SK-N-SH treated with all-trans-retinoic acid at 6 μM for 48 hours (cell line): ENCODE measurements around the gene NUP88.

Experiments
- ATAC-seq: fragments of 200-7000 bp; cut with Tn5 transposase; 3 replicates; pipeline ENCODE4 v1.9.1; 2020; ENCODE audit warnings: mild to moderate bottlenecking, moderate library complexity
- ARNTL ChIP-seq: fragments of 450-650 bp; formaldehyde crosslinking; IDR thresholded peaks from 2 replicates; pipeline ENCODE4 v1.5.0; 2020; ENCODE audit warnings: low read depth, mild to moderate bottlenecking, moderate library complexity, borderline replicate concordance
- BACH2 ChIP-seq: fragments of 250-450 bp; sonication (Bioruptor Pico); IDR thresholded peaks from 2 replicates; pipeline ENCODE4 v1.9.0; 2021; ENCODE audit warnings: mild to moderate bottlenecking, borderline replicate concordance
- CSDC2 ChIP-seq: fragments of 250-450 bp; sonication (Bioruptor Pico); IDR thresholded peaks from 2 replicates; pipeline ENCODE4 v1.5.0; 2020; ENCODE audit warnings: mild to moderate bottlenecking, moderate library complexity
- ESRRG ChIP-seq: fragments of 250-450 bp; sonication (Bioruptor Pico); IDR thresholded peaks from 2 replicates; pipeline ENCODE4 v1.6.1; 2021; ENCODE audit warnings: mild to moderate bottlenecking
- GLIS3 ChIP-seq: fragments of 250-450 bp; sonication (Bioruptor Pico); IDR thresholded peaks from 2 replicates; pipeline ENCODE4 v1.5.0; 2020; ENCODE audit warnings: mild to moderate bottlenecking, moderate library complexity
- ISL1 ChIP-seq: fragments of 250-450 bp; sonication (Bioruptor Pico); IDR thresholded peaks from 2 replicates; pipeline ENCODE4 v2.1.2; 2022; ENCODE audit warnings: mild to moderate bottlenecking, moderate library complexity
- OSR1 ChIP-seq: fragments of 250-450 bp; sonication (Bioruptor Pico); IDR thresholded peaks from 2 replicates; pipeline ENCODE4 v1.8.0; 2022; ENCODE audit warnings: moderate library complexity, mild to moderate bottlenecking, inconsistent platforms
- RARB ChIP-seq: fragments of 250-450 bp; sonication (Bioruptor Pico); IDR thresholded peaks from 2 replicates; pipeline ENCODE4 v1.8.0; 2021; ENCODE audit warnings: mild to moderate bottlenecking, moderate library complexity
- SNAI2 ChIP-seq: fragments of 250-450 bp; sonication (Bioruptor Pico); IDR thresholded peaks from 2 replicates; pipeline ENCODE4 v1.5.0; 2020; ENCODE audit warnings: mild to moderate bottlenecking, moderate library complexity
- TOX ChIP-seq: fragments of 250-450 bp; sonication (Bioruptor Pico); IDR thresholded peaks from 2 replicates; pipeline ENCODE4 v1.8.0; 2021; ENCODE audit warnings: mild to moderate bottlenecking, moderate library complexity, borderline replicate concordance
- ZC3H10 ChIP-seq: fragments of 250-450 bp; sonication (Bioruptor Pico); IDR thresholded peaks from 2 replicates; pipeline ENCODE4 v1.5.1; 2021; ENCODE audit warnings: mild to moderate bottlenecking, moderate library complexity
- ZFP3 ChIP-seq: fragments of 250-450 bp; sonication (Bioruptor Pico); IDR thresholded peaks from 2 replicates; pipeline ENCODE4 v1.5.0; 2020; ENCODE audit warnings: mild to moderate bottlenecking, moderate library complexity
- ZFP30 ChIP-seq: fragments of 450-650 bp; formaldehyde crosslinking; IDR thresholded peaks from 2 replicates; pipeline ENCODE4 v1.5.0; 2022; ENCODE audit warnings: mild to moderate bottlenecking, moderate library complexity
- ZNF565 ChIP-seq: fragments of 450-650 bp; formaldehyde crosslinking; conservative IDR thresholded peaks from 2 replicates; pipeline ENCODE4 v1.5.0; 2020; ENCODE audit warnings: low read depth, mild to moderate bottlenecking, moderate library complexity
- ZNF70 ChIP-seq: fragments of 450-650 bp; formaldehyde crosslinking; IDR thresholded peaks from 2 replicates; pipeline ENCODE4 v1.5.0; 2020; ENCODE audit warnings: mild to moderate bottlenecking, moderate library complexity
- ZNF8 ChIP-seq: fragments of 450-650 bp; formaldehyde crosslinking; IDR thresholded peaks from 2 replicates; pipeline ENCODE4 v1.5.0; 2020; ENCODE audit warnings: mild to moderate bottlenecking, moderate library complexity
- TF ChIP-seq, protein P1 (sequence below): fragments of 250-450 bp; sonication (Bioruptor Pico); IDR thresholded peaks from 2 replicates; pipeline ENCODE4 v1.5.0; 2020; ENCODE audit warnings: mild to moderate bottlenecking, moderate library complexity
- TF ChIP-seq, protein P2 (sequence below): fragments of 250-450 bp; sonication (Bioruptor Pico); IDR thresholded peaks from 2 replicates; pipeline ENCODE4 v1.5.1; 2021; ENCODE audit warnings: mild to moderate bottlenecking, moderate library complexity
- TF ChIP-seq, protein P3 (sequence below): fragments of 250-450 bp; sonication (Bioruptor Pico); IDR thresholded peaks from 2 replicates; pipeline ENCODE4 v1.8.0; 2020; ENCODE audit warnings: mild to moderate bottlenecking, moderate library complexity, borderline replicate concordance
- TF ChIP-seq, protein P4 (sequence below): fragments of 250-450 bp; sonication (Bioruptor Pico); IDR thresholded peaks from 2 replicates; pipeline ENCODE4 v1.8.0; 2021; ENCODE audit warnings: low read depth, mild to moderate bottlenecking, moderate library complexity, borderline replicate concordance

The NUP88 gene

DNA sequence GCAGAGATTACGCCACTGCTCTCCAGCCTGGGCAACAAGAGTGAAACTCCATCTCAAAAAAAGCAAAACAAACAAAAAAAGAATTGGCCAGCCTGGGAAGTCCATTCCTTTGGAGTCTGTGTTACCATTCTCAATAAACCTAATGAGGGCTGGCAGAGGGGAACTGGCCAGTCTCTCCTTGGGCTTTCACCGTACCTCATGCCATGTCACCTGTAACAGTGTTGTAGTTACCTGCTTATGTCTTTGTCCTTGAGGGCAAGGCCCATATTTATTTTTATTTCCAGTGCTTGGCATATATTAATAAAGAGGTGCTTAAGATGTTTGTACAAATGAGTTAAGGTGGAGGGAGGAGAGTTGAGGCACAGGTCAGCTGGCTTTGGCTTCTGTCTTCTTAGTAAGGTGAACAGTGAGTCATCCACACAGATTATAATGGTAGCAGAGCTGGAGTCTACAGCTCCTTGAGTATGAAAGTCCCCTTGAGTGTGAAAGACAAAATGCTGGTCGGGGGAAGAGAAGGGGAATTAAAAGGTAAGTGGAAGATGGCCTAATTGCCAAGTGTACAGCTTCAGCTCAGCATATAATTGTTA lies 11.0 kb upstream of the NUP88 start:
- no peak for TF ChIP-seq ARNTL (CRISPR knock-in tag)
- no peak for TF ChIP-seq RARB
- TF ChIP-seq, protein P1, sequence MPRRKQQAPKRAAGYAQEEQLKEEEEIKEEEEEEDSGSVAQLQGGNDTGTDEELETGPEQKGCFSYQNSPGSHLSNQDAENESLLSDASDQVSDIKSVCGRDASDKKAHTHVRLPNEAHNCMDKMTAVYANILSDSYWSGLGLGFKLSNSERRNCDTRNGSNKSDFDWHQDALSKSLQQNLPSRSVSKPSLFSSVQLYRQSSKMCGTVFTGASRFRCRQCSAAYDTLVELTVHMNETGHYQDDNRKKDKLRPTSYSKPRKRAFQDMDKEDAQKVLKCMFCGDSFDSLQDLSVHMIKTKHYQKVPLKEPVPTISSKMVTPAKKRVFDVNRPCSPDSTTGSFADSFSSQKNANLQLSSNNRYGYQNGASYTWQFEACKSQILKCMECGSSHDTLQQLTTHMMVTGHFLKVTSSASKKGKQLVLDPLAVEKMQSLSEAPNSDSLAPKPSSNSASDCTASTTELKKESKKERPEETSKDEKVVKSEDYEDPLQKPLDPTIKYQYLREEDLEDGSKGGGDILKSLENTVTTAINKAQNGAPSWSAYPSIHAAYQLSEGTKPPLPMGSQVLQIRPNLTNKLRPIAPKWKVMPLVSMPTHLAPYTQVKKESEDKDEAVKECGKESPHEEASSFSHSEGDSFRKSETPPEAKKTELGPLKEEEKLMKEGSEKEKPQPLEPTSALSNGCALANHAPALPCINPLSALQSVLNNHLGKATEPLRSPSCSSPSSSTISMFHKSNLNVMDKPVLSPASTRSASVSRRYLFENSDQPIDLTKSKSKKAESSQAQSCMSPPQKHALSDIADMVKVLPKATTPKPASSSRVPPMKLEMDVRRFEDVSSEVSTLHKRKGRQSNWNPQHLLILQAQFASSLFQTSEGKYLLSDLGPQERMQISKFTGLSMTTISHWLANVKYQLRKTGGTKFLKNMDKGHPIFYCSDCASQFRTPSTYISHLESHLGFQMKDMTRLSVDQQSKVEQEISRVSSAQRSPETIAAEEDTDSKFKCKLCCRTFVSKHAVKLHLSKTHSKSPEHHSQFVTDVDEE (CRISPR knock-in tag) = no peak
- no peak for TF ChIP-seq ESRRG
- TF ChIP-seq, protein P2, sequence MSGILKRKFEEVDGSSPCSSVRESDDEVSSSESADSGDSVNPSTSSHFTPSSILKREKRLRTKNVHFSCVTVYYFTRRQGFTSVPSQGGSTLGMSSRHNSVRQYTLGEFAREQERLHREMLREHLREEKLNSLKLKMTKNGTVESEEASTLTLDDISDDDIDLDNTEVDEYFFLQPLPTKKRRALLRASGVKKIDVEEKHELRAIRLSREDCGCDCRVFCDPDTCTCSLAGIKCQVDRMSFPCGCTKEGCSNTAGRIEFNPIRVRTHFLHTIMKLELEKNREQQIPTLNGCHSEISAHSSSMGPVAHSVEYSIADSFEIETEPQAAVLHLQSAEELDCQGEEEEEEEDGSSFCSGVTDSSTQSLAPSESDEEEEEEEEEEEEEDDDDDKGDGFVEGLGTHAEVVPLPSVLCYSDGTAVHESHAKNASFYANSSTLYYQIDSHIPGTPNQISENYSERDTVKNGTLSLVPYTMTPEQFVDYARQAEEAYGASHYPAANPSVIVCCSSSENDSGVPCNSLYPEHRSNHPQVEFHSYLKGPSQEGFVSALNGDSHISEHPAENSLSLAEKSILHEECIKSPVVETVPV = no peak
- TF ChIP-seq SNAI2 (CRISPR knock-in tag) = no peak
- no peak for TF ChIP-seq TOX (CRISPR knock-in tag)
- TF ChIP-seq ZC3H10 (CRISPR knock-in tag) = no peak
- no peak for TF ChIP-seq CSDC2 (CRISPR knock-in tag)
- no peak for TF ChIP-seq ZFP3 (CRISPR knock-in tag)
- no peak for TF ChIP-seq ISL1 (CRISPR knock-in tag)
- ATAC-seq = no peak

DNA sequence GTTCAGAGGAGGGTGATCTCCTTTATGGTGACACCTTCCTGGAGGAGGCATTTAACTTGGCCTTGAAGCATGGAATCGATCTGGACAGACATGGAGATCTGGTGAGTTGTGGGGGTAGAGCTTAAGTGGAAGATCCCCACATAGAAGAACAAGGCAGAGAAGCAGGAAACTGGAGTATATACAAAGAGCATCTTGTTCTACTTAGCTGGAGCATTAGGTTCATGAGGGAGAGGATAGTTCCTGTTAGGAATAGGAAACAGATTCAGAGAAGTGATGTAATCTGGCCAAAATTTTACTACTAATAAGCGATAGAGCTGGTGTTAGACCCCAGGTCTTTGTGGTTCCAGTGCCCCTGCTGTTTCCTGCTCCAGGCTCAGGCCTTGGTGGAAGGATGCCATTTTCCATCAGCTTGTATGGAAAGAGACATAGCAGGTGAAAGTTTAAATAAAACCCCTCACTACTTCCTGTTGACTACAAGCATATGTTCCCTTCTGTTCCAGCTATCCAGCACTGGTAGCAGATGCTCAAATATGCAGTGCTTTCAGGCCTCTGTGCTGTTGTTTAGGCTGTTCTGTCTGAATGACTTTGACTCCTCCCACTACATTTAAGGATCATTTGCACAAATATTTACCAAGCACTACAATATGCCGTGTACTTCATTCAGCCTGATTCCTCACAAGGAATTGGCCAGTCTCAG lies 9.9 kb upstream of the NUP88 start:
- no peak for ATAC-seq
- TF ChIP-seq, protein P2 = no peak
- TF ChIP-seq ARNTL (CRISPR knock-in tag) (no peak), ZNF565 (no peak), CSDC2 (CRISPR knock-in tag) (no peak), SNAI2 (CRISPR knock-in tag) (no peak), ZNF8 (CRISPR knock-in tag) (no peak), ZNF70 (CRISPR knock-in tag) (no peak), BACH2 (CRISPR knock-in tag) (no peak), ISL1 (CRISPR knock-in tag) (no peak), ZFP30 (CRISPR knock-in tag) (no peak), GLIS3 (CRISPR knock-in tag) (no peak), OSR1 (CRISPR knock-in tag) (no peak), TOX (CRISPR knock-in tag) (no peak), RARB (no peak)
- TF ChIP-seq, protein P3, sequence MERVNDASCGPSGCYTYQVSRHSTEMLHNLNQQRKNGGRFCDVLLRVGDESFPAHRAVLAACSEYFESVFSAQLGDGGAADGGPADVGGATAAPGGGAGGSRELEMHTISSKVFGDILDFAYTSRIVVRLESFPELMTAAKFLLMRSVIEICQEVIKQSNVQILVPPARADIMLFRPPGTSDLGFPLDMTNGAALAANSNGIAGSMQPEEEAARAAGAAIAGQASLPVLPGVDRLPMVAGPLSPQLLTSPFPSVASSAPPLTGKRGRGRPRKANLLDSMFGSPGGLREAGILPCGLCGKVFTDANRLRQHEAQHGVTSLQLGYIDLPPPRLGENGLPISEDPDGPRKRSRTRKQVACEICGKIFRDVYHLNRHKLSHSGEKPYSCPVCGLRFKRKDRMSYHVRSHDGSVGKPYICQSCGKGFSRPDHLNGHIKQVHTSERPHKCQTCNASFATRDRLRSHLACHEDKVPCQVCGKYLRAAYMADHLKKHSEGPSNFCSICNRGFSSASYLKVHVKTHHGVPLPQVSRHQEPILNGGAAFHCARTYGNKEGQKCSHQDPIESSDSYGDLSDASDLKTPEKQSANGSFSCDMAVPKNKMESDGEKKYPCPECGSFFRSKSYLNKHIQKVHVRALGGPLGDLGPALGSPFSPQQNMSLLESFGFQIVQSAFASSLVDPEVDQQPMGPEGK (CRISPR knock-in tag) = no peak
- TF ChIP-seq, protein P1 (CRISPR knock-in tag) = no peak
- TF ChIP-seq, protein P4, sequence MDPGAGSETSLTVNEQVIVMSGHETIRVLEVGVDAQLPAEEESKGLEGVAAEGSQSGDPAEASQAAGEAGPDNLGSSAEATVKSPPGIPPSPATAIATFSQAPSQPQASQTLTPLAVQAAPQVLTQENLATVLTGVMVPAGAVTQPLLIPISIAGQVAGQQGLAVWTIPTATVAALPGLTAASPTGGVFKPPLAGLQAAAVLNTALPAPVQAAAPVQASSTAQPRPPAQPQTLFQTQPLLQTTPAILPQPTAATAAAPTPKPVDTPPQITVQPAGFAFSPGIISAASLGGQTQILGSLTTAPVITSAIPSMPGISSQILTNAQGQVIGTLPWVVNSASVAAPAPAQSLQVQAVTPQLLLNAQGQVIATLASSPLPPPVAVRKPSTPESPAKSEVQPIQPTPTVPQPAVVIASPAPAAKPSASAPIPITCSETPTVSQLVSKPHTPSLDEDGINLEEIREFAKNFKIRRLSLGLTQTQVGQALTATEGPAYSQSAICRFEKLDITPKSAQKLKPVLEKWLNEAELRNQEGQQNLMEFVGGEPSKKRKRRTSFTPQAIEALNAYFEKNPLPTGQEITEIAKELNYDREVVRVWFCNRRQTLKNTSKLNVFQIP (CRISPR knock-in tag) = no peak
